HS-27A (cell line): ENCODE data around the gene PLXNA3.

Source experiments
- DNase-seq: peaks from one replicate; pipeline ENCODE4 v3.0.0-alpha.2; 2012; ENCODE audit warnings: low read depth, missing footprints

Gene PLXNA3

GRCh38 chrX:154435171-154435733, 22.8 kb upstream of the PLXNA3 start:
- no peak for DNase-seq

GRCh38 chrX:154436374-154436982, 21.6 kb upstream of the PLXNA3 start:
- DNase-seq, result no peak

DNA sequence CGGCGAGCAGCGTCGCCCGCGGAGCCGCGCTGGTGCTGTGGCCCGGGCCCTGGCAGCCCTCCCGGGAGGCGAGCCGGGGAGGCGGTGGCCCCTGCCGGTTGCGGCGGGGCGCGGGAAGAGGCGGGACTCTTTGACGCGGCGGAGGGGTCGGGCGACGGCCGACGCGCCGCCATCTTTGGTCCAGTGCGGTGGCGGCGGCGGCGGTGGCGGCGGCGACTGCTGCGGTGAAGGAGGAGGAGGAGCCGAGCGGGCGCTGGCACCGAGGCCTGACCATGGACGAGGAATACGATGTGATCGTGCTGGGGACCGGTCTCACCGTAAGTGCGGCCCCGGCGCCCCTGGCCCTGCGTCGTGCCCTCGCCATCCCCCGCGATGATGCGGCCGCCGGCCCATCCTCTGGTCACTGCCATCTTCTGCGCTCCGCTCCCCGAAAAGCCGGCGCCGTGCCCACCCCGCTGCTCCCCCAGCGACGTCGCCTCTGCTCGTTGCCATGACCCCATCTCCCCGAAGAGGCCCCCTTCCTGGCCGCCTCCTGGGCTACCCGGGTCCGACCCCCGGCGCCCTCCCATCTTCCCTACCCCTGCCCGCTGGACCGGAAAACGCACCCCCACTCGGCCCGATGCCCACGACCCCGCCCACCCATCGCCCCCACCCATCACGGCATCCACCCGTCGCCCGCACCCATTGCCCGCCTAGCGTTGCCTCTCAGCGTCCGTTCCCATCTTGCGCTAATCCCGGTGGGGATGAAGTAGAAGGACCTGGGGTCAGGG, 20.9 kb upstream of the PLXNA3 start, which contains the start of gene GDI1:
Gene GDI1 (plus strand): TSS at position 172 of the 770 bp plus-strand sequence. CDS start 101 bp downstream, at position 273.
- no peak for DNase-seq

- DNase-seq, result no peak
These were observed 19.8 kb upstream of the PLXNA3 start for GRCh38 chrX:154437971-154438893.

DNA sequence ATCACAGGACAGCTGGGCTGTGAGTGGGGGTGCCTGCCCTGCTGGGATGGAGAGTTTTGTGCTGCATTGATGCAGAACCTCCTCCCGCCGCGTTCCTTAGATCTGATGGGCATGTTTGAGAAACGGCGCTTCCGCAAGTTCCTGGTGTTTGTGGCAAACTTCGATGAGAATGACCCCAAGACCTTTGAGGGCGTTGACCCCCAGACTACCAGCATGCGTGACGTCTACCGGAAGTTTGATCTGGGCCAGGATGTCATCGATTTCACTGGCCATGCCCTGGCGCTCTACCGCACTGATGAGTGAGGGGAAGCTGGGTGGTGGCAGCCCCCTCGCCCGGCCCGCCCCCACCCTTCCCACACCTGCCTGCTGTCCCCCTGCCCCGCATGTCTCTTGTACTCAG, 18.2 kb upstream of the PLXNA3 start:
- no peak for DNase-seq

DNA sequence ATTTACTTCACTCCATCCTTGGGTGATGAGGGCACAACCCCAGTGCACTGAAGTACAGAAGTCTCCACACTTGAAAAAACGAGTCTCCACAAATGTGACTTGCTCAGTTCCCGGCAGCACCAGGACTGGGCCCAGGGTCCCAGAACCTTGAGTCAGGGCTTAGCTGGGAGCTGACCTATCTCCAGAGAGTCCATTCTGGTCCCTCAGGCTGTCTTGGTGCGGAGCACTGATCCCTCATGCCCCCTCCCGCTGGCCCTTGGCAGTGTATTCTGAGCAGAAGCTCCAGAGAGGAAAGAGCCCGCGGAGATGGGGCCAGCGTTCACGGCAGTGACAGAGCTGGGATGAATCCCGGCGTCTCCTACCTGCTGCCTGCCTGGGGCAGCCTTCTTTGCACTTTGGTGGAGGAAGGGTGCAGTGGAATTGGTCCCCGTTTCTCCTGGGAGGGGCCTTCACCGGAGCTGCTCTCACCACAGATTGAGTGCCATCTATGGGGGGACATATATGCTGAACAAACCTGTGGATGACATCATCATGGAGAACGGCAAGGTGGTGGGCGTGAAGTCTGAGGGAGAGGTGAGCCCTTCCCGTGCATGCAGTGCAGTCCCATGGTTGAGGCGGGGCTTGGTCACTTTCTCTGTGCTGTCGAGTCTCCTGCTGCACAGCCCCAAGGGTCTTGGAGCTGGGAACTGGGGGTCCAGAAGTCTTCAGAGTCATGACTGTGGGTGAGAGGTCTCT, 17.3 kb upstream of the PLXNA3 start:
- DNase-seq, result no peak

- DNase-seq, result no peak
These were observed 16.5 kb upstream of the PLXNA3 start for GRCh38 chrX:154441564-154441963.

GRCh38 chrX:154441984-154442707, 15.9 kb upstream of the PLXNA3 start:
- no peak for DNase-seq

- no peak for DNase-seq
These were observed 14.6 kb upstream of the PLXNA3 start for GRCh38 chrX:154443479-154443910.

- no peak for DNase-seq
These were observed 13.9 kb upstream of the PLXNA3 start, which contains the start of gene FAM50A for GRCh38 chrX:154443992-154444754. Gene FAM50A, plus strand, starts transcription at chrX:154444141. Its CDS starts 95 bp downstream, at chrX:154444236.

DNA sequence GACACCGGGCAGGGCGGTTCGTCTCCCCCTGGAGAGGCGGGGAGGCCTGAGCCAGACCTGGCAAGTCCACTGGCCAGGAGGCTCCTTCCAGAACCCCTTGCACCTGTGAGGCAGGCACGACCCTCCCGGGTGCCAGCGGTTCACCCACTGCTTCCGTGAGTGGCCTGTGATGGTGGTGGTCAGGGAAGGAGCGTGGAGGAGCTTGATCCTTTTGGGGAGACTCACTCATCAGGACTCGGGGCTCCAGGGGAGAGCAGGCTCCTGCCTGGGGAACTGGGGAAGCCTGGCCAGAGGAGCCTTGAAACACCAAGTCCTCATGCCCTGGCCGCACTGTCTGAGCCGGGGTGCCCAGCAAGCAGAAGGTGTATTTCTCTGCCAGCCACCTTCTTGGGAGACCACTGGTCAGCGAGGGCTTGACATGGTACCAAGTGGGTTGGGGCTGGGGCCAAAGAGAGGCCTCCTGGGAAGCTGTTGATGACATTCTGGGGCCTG, 13.3 kb upstream of the PLXNA3 start:
- no peak for DNase-seq

DNA sequence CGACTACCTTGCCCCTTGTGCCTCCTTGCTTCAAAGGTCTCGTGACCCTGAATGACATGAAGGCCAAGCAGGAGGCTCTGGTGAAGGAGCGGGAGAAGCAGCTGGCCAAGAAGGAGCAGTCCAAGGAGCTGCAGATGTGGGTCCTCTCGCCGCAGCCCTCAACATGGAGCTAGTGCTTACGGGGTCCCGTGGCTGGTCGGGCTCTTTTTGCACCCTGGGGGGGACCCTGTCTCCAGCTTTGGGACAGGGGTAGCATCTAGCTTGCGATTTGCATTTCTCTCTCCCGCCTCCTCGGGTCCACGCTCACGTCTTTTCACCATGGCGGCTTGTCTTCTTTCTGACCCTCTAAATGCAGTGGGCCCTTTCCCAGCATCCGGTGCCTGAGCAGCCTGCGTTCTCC, 12.3 kb upstream of the PLXNA3 start:
- no peak for DNase-seq

- no peak for DNase-seq
These were observed 11.7 kb upstream of the PLXNA3 start for GRCh38 chrX:154446430-154446829.

GRCh38 chrX:154448484-154448883, 9.6 kb upstream of the PLXNA3 start:
- no peak for DNase-seq

GRCh38 chrX:154449618-154450017, 8.5 kb upstream of the PLXNA3 start:
- DNase-seq, result no peak

- DNase-seq, result no peak
These were observed 7.8 kb upstream of the PLXNA3 start for GRCh38 chrX:154450312-154450711.

DNA sequence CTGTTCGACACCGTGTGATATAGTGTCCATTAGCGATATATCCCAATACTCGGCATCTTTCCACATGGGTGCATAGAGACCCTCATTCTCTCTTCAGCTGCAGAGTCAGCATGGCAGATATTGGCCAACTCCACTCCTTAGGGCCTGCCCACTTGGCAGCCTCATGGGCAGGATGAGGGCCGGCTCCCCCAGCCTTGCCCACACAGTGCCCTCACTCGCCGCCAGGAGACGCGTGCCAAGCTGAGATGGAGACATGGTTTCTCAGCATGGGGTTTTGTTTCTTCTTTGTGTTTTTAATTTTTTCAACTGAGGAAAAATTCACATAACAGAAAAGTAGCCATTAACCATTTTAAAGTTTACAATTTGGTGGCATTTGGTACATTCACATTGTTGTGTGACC, 5.3 kb upstream of the PLXNA3 start:
- DNase-seq, result no peak

DNA sequence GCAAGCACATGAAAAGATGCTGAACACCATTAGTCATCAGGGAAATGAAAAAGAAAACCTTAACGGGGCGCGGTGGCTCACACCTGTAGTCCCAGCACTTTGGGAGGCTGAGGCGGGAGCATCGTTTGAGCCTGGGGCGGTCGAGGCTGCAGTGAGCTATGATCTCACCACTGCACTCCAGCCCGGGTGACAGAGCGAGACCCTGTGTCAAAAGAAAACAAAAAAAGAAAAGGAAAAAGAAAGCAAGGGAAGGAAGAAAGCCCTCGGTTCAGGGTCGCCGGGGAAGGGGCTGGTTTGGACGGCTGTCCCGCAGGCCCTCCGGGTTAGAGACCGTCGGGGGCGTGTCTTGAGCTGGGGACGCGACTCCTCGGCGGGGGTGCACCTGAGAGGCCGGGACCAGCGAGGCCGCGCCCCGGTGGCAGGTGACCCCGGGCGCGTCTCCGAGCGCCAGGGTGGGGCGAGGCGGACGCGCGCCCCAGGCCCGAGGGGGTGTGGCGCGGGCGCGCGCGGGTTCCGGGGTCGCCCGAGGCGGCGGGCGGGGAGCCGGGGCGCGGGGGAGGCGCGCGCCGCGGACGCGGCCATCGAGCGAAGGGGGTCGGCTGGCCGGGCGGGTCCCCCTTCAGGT, 478 bp upstream of the PLXNA3 start:
- DNase-seq, result no peak
